GM19099 (cell line): ENCODE data around the gene NR3C2.

Experiments
- POLR2A ChIP-seq: IDR thresholded peaks from 3 replicates; pipeline ENCODE4 v1.6.1; 2011; ENCODE audit warnings: low read depth; ENCODE audit not compliant: insufficient read length; ENCODE audit errors: extremely low read depth

The NR3C2 gene

GRCh38 chr4:148057516-148057915, 384.7 kb downstream of the NR3C2 start:
- no peak for TF ChIP-seq POLR2A

GRCh38 chr4:148056879-148057278, 385.3 kb downstream of the NR3C2 start:
- no peak for TF ChIP-seq POLR2A

GRCh38 chr4:148055844-148056243, 386.4 kb downstream of the NR3C2 start:
- TF ChIP-seq POLR2A: no peak

- TF ChIP-seq POLR2A: no peak
These were observed 387.9 kb downstream of the NR3C2 start for GRCh38 chr4:148054275-148054674.

- no peak for TF ChIP-seq POLR2A
These were observed 388.8 kb downstream of the NR3C2 start for GRCh38 chr4:148053298-148054003.

- TF ChIP-seq POLR2A: no peak
These were observed 389.8 kb downstream of the NR3C2 start for GRCh38 chr4:148052448-148052847.

GRCh38 chr4:148051403-148051802, 390.8 kb downstream of the NR3C2 start:
- no peak for TF ChIP-seq POLR2A

GRCh38 chr4:148048598-148048997, 393.6 kb downstream of the NR3C2 start:
- no peak for TF ChIP-seq POLR2A

- no peak for TF ChIP-seq POLR2A
These were observed 397.3 kb downstream of the NR3C2 start for GRCh38 chr4:148044912-148045352.

GRCh38 chr4:148044089-148044911, 397.9 kb downstream of the NR3C2 start:
- TF ChIP-seq POLR2A: no peak

GRCh38 chr4:148041606-148042329, 400.4 kb downstream of the NR3C2 start:
- TF ChIP-seq POLR2A: no peak

GRCh38 chr4:148034813-148035212, 407.4 kb downstream of the NR3C2 start:
- TF ChIP-seq POLR2A: no peak

GRCh38 chr4:148030193-148030873, 411.9 kb downstream of the NR3C2 start:
- no peak for TF ChIP-seq POLR2A

- no peak for TF ChIP-seq POLR2A
These were observed 412.4 kb downstream of the NR3C2 start for GRCh38 chr4:148029781-148030180.
